Omental fat pad (tissue), 4 donors: Measurements from ENCODE around the gene LNPEP. TPM values are rescaled to one million over a fixed set of nuclear protein-coding genes. Genes with fewer than 3 reads are reported as not detected.

Experiments used
- ATAC-seq: fragments of 150-250 bp; one replicate; pipeline ENCODE4 v1.9.1; 2016; ENCODE audit warnings: mild to moderate bottlenecking, moderate library complexity; ENCODE audit not compliant: low FRiP score
- DNase-seq: peaks from one replicate; pipeline ENCODE4 v3.0.0-alpha.2; 2019; ENCODE audit warnings: low spot score
- CTCF ChIP-seq, 3 donors: fragments of 450-650 bp; IDR thresholded peaks; one replicate each; pipeline ENCODE4 v1.5.1; 2016 to 2017; ENCODE audit warnings: antibody characterized with exemption in 3 of 3, mild to moderate bottlenecking in 3 of 3, moderate library complexity in 2 of 3
- total RNA-seq, 4 donors: library from RNA; depleted of rRNA; stranded (reverse); fragments of >200 nt; gene quantifications; one replicate each; pipeline ENCODE4 v1.1.0, GENCODE V29; 2016

LNPEP gene
- total RNA-seq, 4 donors from 2014 or later = 51.4 to 155 (median 62.8) TPM

DNA sequence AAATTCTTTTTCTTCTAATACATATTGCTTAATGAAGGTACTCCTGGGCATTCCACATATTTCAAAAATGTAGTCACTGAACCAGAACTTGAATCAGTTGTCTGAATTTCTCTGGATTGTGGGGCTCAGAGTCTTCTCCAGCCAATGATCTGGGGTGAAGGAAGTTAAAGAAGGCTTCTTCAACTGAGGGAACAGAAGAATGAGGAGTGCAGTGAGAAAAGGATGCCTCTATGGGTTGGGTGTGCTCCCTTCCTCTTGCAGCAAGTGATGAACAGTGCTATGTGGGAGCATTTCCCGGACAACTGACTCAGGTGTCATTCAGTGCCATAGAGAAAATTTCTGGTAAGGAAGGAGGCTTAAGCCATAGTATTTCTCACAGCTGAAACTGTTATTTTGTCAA is 7.9 kb downstream of the LNPEP start:
- ATAC-seq (no peak), DNase-seq (no peak)
- TF ChIP-seq CTCF (IDR thresholded peaks at IDR 0.05) = no peak

DNA sequence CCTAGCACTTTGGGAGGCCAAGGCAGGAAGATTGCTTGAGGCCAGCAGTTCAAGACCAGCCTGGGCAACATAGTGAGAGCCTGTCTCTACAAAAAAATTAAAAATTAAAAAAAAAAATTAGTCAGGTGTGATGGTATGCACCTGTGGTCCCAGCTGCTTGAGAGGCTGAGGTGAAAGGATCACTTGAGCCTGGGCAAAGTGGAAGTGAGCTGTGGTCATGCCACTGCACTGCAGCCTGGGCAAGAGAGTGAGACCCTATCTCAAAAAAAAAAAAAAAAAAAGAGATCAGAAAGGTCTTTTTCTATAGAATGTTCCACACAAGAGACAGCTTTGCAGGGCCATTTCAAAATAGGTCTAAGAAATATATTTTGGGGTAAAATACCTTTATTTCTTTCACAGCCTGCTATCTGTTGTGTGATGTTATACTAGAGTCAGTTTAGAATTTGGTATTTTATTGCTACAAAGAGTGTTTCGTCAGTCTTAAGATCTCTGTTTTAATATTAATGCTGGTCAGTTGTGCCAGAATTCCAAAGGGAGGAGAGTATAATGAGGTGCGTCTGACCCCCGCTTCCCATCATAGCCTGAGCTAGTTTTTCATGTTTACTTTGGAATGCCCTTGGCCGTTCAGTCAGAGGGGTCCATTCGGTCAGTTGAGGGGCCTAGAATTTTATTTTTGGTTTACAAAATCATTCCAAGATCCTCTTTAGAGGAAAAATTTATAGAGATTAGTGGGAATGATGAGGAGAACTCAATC is 9.4 kb downstream of the LNPEP start:
- DNase-seq (no peak), ATAC-seq (no peak)
- no peak for TF ChIP-seq CTCF (IDR thresholded peaks at IDR 0.05)

GRCh38 chr5:96946381-96946780 is 10.5 kb downstream of the LNPEP start:
- ATAC-seq = no peak
- DNase-seq = no peak
- TF ChIP-seq CTCF (IDR thresholded peaks at IDR 0.05) = no peak

GRCh38 chr5:96952118-96952750 is 16.4 kb downstream of the LNPEP start:
- no peak for TF ChIP-seq CTCF (IDR thresholded peaks at IDR 0.05)
- ATAC-seq = no peak
- DNase-seq = no peak

GRCh38 chr5:96952974-96953730 is 17.3 kb downstream of the LNPEP start:
- ATAC-seq (no peak), DNase-seq (no peak)
- no peak for TF ChIP-seq CTCF (IDR thresholded peaks at IDR 0.05)

DNA sequence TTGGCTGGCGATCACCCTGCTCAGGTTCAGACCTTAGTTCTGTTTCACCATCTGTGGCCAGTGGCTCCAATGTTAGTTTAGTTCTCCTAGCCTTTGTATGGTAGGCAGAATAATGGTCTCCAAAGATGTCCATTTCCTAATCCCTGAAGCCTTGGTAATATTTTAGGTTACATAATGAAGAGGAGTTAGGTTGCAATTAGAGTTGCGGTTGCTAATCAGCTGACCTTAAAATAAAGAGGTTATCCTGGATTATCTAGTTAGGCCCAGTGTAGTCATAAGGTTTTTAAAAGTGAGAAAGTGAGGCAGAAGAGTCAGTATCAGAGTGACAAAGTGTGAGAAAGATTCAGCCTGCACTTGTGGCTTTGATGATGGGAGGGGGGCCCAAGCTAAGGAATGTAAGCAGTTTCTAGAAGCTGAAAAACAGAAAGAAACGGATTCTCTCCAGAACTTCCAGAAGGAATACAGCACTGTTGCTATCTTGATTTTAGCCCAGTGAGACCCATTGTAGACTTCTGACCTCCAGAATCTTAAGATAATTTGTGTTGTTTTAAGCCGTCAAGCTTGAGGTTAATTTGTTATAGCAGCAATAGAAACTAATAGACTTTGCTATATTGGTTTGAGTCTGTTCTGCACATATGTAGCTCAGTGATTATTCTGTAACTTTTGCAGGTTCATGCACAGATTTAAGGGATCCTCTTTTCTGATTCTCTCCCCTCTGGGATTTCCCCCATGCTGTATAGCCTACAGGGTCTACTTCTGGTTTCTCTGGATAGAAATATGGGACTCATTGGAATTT is 21.6 kb downstream of the LNPEP start:
- TF ChIP-seq CTCF (IDR thresholded peaks at IDR 0.05) = no peak
- DNase-seq = no peak
- no peak for ATAC-seq
